ENCODE measurements around the gene KLHL29.

Gene KLHL29

DNA sequence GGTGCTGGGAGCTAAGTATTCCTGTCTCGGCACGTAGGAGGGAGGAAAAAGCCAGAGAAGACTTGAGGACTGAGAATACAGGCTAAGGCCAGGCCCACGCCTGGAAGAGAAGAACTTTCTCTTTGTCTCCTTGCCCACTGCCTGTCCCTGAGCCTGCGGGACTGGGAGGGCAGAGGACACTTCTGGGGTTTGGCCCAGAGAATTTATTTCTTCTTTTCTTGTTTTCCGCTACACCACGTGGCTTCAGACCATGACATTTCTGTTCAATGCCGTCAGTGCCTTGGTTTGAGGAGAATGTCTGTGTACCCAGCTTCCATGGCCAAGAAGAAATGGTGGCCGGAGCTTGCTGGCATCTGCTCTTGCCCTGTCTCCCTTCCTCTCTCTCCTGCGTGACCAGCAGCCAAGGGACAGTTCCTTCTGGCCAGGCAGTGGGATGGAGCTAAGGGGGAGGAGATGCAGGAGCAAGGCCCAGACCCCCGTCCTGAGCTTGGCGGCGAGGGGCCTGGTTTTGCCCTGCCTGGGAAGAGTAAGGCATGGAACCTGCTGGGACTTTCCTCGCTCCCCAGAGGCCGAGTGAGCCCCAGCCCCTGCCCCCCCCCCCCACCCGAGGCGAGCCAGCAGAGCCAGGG lies 140.3 kb downstream of the KLHL29 start:
- Histone ChIP-seq H4K20me1 (ENCODE audit: control insufficient read depth, insufficient read depth, low read depth, low read length) (no peaks in the 10 kb centered on the region), H3K27ac (ENCODE audit: low read depth, low read length) (no peak overlapping the region), H3K4me3 (ENCODE audit: low read length) (no peak overlapping the region), H3K36me3 (ENCODE audit: control insufficient read depth, low read length) (no peaks in the 10 kb centered on the region), H3K4me2 (ENCODE audit: low read length) (no peak overlapping the region), H3K27me3 (ENCODE audit: control insufficient read depth, low read length) (no peaks in the 10 kb centered on the region), H3F3A (ENCODE audit: control insufficient read depth, insufficient read depth) (no peaks in the 10 kb centered on the region), H3K4me1 (ENCODE audit: control insufficient read depth, low read length) (no peaks in the 10 kb centered on the region), H3K79me2 (ENCODE audit: control insufficient read depth, low read length) (no peaks in the 10 kb centered on the region), H3K9me2 (replicated peaks; ENCODE audit: control insufficient read depth, low read length) (no peaks in the 10 kb centered on the region), H3K9me3 (ENCODE audit: control insufficient read depth, insufficient read depth, low read length) (no peaks in the 10 kb centered on the region)
- no peak for TF ChIP-seq EZH2phosphoT487 (IDR thresholded peaks at IDR 0.05; ENCODE audit: borderline replicate concordance, low read length)
- TF ChIP-seq, protein P1, sequence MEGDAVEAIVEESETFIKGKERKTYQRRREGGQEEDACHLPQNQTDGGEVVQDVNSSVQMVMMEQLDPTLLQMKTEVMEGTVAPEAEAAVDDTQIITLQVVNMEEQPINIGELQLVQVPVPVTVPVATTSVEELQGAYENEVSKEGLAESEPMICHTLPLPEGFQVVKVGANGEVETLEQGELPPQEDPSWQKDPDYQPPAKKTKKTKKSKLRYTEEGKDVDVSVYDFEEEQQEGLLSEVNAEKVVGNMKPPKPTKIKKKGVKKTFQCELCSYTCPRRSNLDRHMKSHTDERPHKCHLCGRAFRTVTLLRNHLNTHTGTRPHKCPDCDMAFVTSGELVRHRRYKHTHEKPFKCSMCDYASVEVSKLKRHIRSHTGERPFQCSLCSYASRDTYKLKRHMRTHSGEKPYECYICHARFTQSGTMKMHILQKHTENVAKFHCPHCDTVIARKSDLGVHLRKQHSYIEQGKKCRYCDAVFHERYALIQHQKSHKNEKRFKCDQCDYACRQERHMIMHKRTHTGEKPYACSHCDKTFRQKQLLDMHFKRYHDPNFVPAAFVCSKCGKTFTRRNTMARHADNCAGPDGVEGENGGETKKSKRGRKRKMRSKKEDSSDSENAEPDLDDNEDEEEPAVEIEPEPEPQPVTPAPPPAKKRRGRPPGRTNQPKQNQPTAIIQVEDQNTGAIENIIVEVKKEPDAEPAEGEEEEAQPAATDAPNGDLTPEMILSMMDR (IDR thresholded peaks at IDR 0.05; ENCODE audit: low read depth, low read length, poor library complexity, severe bottlenecking) = no peak

DNA sequence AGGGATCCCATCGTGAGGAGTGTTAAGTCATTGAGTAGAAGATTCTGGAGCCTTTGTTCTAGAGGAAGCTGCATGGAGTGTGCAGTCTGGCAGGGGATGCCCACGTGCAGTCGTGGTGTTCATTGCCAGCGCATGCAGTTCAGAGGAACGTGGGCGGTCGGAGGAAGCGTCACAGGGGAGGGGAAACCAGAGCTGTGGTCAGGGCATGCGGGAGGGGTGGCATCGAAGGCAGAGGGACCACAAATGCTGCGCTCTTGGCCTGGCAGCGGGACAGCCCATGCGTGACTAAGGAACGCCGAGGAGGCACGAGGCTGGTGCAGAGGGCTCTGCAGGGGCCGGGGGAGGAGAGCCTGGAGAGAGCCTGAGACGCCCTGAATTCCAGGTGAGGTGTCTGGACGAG lies 141.1 kb downstream of the KLHL29 start:
- no peaks in the 10 kb centered on the region for H3K27me3 ChIP-seq (ENCODE audit: control insufficient read depth, low read length)
- no peaks in the 10 kb centered on the region for H3K79me2 ChIP-seq (ENCODE audit: control insufficient read depth, low read length)
- no peaks in the 10 kb centered on the region for H3F3A ChIP-seq (ENCODE audit: control insufficient read depth, insufficient read depth)
- H3K9me2 ChIP-seq (replicated peaks; ENCODE audit: control insufficient read depth, low read length) = no peaks in the 10 kb centered on the region
- H3K4me1 ChIP-seq (ENCODE audit: control insufficient read depth, low read length) = no peaks in the 10 kb centered on the region
- H3K4me2 ChIP-seq (ENCODE audit: low read length) = no peak overlapping the region
- no peak overlapping the region for H3K27ac ChIP-seq (ENCODE audit: low read depth, low read length)
- no peaks in the 10 kb centered on the region for H4K20me1 ChIP-seq (ENCODE audit: control insufficient read depth, insufficient read depth, low read depth, low read length)
- no peak for TF ChIP-seq EZH2phosphoT487 (IDR thresholded peaks at IDR 0.05; ENCODE audit: borderline replicate concordance, low read length)
- H3K9me3 ChIP-seq (ENCODE audit: control insufficient read depth, insufficient read depth, low read length) = no peaks in the 10 kb centered on the region
- no peak overlapping the region for H3K4me3 ChIP-seq (ENCODE audit: low read length)
- H3K36me3 ChIP-seq (ENCODE audit: control insufficient read depth, low read length) = no peaks in the 10 kb centered on the region

DNA sequence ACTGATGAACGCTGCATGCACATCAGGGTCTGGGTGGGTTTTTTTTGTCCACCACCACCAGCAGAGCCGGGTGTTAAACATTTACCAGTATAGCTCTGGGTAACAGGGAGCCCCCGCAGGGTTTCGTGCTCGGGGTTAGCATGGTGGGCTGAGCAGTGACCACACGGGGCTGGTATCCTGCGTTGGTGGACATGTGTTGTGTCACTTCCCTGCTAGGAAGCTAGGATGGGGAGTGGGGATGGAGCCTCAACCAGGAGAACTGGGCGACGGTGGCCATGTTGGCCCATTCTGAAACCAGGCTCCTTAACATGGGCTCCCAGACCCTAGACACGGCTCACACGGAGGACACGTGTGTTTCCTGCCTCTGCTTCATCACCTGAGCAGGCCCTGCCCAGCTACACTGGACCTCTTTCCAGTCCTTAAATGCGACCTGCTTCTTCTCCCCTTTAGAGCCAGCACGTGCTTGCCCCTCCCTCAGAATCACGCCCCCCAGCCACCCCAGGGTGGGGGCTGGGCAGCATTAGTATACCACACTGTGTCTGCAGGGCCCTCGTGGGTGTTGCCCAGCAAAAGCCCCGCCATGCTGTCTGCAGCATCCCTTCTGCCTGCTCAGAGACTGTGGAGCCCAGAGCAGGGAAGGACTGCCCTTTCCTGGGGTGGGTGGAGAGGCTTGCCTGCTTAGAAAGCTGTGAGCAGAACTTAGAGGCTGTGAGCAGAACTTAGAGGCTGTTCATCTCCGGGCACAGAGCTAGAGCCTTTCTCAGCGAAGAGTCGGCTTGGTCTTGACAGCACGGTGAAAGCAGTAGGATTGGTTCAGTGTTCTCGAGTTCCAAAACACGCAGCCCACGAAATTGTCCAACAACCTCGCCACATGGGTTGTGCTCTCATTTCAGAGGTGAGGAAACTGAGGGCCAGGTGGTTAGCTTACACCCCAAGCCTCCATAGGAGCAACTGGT lies 142.1 kb downstream of the KLHL29 start:
- H4K20me1 ChIP-seq (ENCODE audit: control insufficient read depth, insufficient read depth, low read depth, low read length) = no peaks in the 10 kb centered on the region
- H3K4me1 ChIP-seq (ENCODE audit: control insufficient read depth, low read length) = no peaks in the 10 kb centered on the region
- H3K27me3 ChIP-seq (ENCODE audit: control insufficient read depth, low read length) = no peaks in the 10 kb centered on the region
- H3K9me3 ChIP-seq (ENCODE audit: control insufficient read depth, insufficient read depth, low read length) = no peaks in the 10 kb centered on the region
- no peaks in the 10 kb centered on the region for H3K79me2 ChIP-seq (ENCODE audit: control insufficient read depth, low read length)
- H3K9me2 ChIP-seq (replicated peaks; ENCODE audit: control insufficient read depth, low read length) = no peaks in the 10 kb centered on the region
- no peaks in the 10 kb centered on the region for H3K36me3 ChIP-seq (ENCODE audit: control insufficient read depth, low read length)
- no peaks in the 10 kb centered on the region for H3F3A ChIP-seq (ENCODE audit: control insufficient read depth, insufficient read depth)
- H3K27ac ChIP-seq (ENCODE audit: low read depth, low read length) = no peak overlapping the region
- H3K4me2 ChIP-seq (ENCODE audit: low read length) = no peak overlapping the region
- H3K4me3 ChIP-seq (ENCODE audit: low read length) = no peak overlapping the region
- TF ChIP-seq EZH2phosphoT487 (IDR thresholded peaks at IDR 0.05; ENCODE audit: borderline replicate concordance, low read length) = no peak
- TF ChIP-seq, protein P1 (IDR thresholded peaks at IDR 0.05; ENCODE audit: low read depth, low read length, poor library complexity, severe bottlenecking) = no peak

DNA sequence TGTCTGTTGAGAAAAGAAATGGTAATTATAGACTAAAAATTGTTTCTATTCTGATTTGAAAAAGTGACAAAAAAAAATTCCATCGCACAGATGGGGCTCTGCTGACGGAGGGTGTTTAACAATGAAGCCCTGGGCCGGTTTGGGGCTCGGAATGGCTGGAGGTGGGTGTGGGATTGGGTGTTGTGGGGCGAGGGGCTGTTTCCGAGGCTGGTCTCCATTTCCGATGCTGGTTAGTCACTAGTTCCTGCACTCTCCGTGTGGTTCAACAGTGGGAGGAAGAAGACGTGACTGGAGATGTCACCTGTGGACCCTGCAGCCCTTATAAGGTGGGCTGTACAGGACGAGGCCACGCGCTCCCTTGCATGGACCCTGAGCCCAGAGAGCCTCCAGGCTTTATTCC lies 143.2 kb downstream of the KLHL29 start:
- H3K27me3 ChIP-seq (ENCODE audit: control insufficient read depth, low read length) = no peaks in the 10 kb centered on the region
- no peaks in the 10 kb centered on the region for H3F3A ChIP-seq (ENCODE audit: control insufficient read depth, insufficient read depth)
- H3K9me2 ChIP-seq (replicated peaks; ENCODE audit: control insufficient read depth, low read length) = no peaks in the 10 kb centered on the region
- no peaks in the 10 kb centered on the region for H4K20me1 ChIP-seq (ENCODE audit: control insufficient read depth, insufficient read depth, low read depth, low read length)
- no peaks in the 10 kb centered on the region for H3K79me2 ChIP-seq (ENCODE audit: control insufficient read depth, low read length)
- H3K4me1 ChIP-seq (ENCODE audit: control insufficient read depth, low read length) = no peaks in the 10 kb centered on the region
- H3K9me3 ChIP-seq (ENCODE audit: control insufficient read depth, insufficient read depth, low read length) = no peaks in the 10 kb centered on the region
- no peak for TF ChIP-seq EZH2phosphoT487 (IDR thresholded peaks at IDR 0.05; ENCODE audit: borderline replicate concordance, low read length)
- TF ChIP-seq, protein P1 (IDR thresholded peaks at IDR 0.05; ENCODE audit: low read depth, low read length, poor library complexity, severe bottlenecking) = no peak
- H3K27ac ChIP-seq (ENCODE audit: low read depth, low read length) = no peak overlapping the region
- H3K4me2 ChIP-seq (ENCODE audit: low read length) = no peak overlapping the region
- no peak overlapping the region for H3K4me3 ChIP-seq (ENCODE audit: low read length)
- no peaks in the 10 kb centered on the region for H3K36me3 ChIP-seq (ENCODE audit: control insufficient read depth, low read length)
